ENCODE data around the gene PPP1R1A.

DNA sequence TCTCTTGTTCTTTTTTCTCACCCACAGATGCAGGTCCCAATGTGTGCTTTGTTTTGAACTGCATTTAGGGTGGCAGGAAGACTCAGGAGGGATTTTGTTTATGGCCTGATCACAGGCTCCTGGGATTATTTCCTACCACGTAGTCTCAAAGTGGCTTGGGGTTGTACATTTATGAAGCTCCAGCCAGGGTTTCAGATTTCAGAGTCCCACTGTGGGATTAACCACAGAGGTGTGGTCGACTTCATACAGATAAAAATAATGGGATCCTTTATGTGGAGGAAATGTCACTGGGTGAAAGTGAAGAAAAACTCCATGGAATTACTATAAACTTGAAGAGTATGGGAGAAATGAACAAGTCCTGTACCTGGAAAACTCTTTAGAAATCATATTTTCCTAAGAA lies 14.2 kb upstream of the PPP1R1A start:
- TF ChIP-seq, protein P1, sequence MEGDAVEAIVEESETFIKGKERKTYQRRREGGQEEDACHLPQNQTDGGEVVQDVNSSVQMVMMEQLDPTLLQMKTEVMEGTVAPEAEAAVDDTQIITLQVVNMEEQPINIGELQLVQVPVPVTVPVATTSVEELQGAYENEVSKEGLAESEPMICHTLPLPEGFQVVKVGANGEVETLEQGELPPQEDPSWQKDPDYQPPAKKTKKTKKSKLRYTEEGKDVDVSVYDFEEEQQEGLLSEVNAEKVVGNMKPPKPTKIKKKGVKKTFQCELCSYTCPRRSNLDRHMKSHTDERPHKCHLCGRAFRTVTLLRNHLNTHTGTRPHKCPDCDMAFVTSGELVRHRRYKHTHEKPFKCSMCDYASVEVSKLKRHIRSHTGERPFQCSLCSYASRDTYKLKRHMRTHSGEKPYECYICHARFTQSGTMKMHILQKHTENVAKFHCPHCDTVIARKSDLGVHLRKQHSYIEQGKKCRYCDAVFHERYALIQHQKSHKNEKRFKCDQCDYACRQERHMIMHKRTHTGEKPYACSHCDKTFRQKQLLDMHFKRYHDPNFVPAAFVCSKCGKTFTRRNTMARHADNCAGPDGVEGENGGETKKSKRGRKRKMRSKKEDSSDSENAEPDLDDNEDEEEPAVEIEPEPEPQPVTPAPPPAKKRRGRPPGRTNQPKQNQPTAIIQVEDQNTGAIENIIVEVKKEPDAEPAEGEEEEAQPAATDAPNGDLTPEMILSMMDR (IDR thresholded peaks at IDR 0.05; ENCODE audit: low read depth, low read length) = no peak
- TF ChIP-seq POLR2A (IDR thresholded peaks at IDR 0.05; ENCODE audit: extremely low read depth, insufficient read length) = no peak
- TF ChIP-seq MAX (IDR thresholded peaks at IDR 0.05; ENCODE audit: low read depth, low read length) = no peak
- no peak for TF ChIP-seq MYC (IDR thresholded peaks at IDR 0.05; ENCODE audit: low read depth, low read length)
